GM23338 (cell line): ENCODE data around the gene KRT37.

ENCODE experiments used
- CREB1 ChIP-seq: fragments of 250-450 bp; sonication (Bioruptor Pico); IDR thresholded peaks from 2 replicates; pipeline ENCODE4 v1.5.0; 2020; ENCODE audit warnings: low read depth, mild to moderate bottlenecking, moderate library complexity
- CTCF ChIP-seq, 2 experiments: fragments of 200-600 bp in 1 of 2; sonication (generic) in 1 of 2; conservative IDR thresholded peaks; 2 replicates each; pipeline versions ENCODE4 v1.5.1 to v1.6.1; 2016 to 2017; ENCODE audit warnings: antibody characterized with exemption in 2 of 2, low read depth in 2 of 2, mild to moderate bottlenecking in 2 of 2, moderate library complexity in 1 of 2
- ETS1 ChIP-seq: IDR thresholded peaks from 2 replicates; pipeline ENCODE4 v1.6.1; 2016; ENCODE audit warnings: antibody characterized with exemption
- EZH2 ChIP-seq: fragments of 200-600 bp; sonication (generic); IDR thresholded peaks from one replicate; pipeline ENCODE4 v1.8.0; 2017; ENCODE audit warnings: antibody characterized with exemption, mild to moderate bottlenecking, low read depth; ENCODE audit not compliant: unreplicated experiment
- EZH2phosphoT487 ChIP-seq: fragments of 200-600 bp; sonication (generic); IDR thresholded peaks from one replicate; pipeline ENCODE4 v1.8.1; 2018; ENCODE audit warnings: antibody characterized with exemption; ENCODE audit not compliant: unreplicated experiment
- JUNB ChIP-seq: IDR thresholded peaks from one replicate; pipeline ENCODE4 v1.6.1; 2016; ENCODE audit warnings: antibody characterized with exemption; ENCODE audit not compliant: unreplicated experiment
- POLR2AphosphoS5 ChIP-seq: IDR thresholded peaks from 2 replicates; pipeline ENCODE4 v1.6.1; 2016; ENCODE audit warnings: antibody characterized with exemption, low read depth
- REST ChIP-seq: IDR thresholded peaks from one replicate; pipeline ENCODE4 v1.6.1; 2018; ENCODE audit warnings: antibody characterized with exemption; ENCODE audit not compliant: unreplicated experiment
- ZNF331 ChIP-seq: fragments of 250-450 bp; sonication (Bioruptor Pico); IDR thresholded peaks from 2 replicates; pipeline ENCODE4 v1.5.0; 2020; ENCODE audit warnings: low read depth, mild to moderate bottlenecking, moderate library complexity
- ZNF462 ChIP-seq: fragments of 250-450 bp; sonication (Bioruptor Pico); IDR thresholded peaks from 2 replicates; pipeline ENCODE4 v1.5.0; 2020; ENCODE audit warnings: mild to moderate bottlenecking, moderate library complexity

- TF ChIP-seq CTCF (conservative IDR thresholded peaks at IDR 0.05; ENCODE audit: low read depth in 2 of 2): no peak
- no peak for TF ChIP-seq EZH2
- TF ChIP-seq POLR2AphosphoS5: no peak
- no peak for TF ChIP-seq EZH2phosphoT487
- TF ChIP-seq ZNF331 (CRISPR knock-in tag): no peak
- TF ChIP-seq REST: no peak
- TF ChIP-seq CREB1 (CRISPR knock-in tag): no peak
- TF ChIP-seq ZNF462 (CRISPR knock-in tag): no peak
- TF ChIP-seq JUNB: no peak
- no peak for TF ChIP-seq ETS1
Measured at GRCh38 chr17:41449008-41449407, 24.6 kb upstream of the KRT37 start.
